OCI-LY1 (cell line): ENCODE measurements around the gene YEATS2.
"Not testable (repeated sequence)": the region's sequence is repeated elsewhere in the genome, so short reads cannot be mapped to it uniquely, and the experiment has no call there.

ENCODE experiments used
- H2AFZ ChIP-seq: fragments of 200-600 bp; sonication (generic), shearing (Covaris generic); 2 replicates; pipeline ENCODE4 v1.6.0; 2014; ENCODE audit warnings: antibody characterized with exemption, mild to moderate bottlenecking, low read length
- H3F3A ChIP-seq: fragments of 200-600 bp; sonication (generic), shearing (Covaris generic); 2 replicates; pipeline ENCODE4 v1.6.0; 2014; ENCODE audit warnings: mild to moderate bottlenecking, antibody characterized with exemption, low read length, moderate library complexity; ENCODE audit not compliant: insufficient read depth
- H3K27ac ChIP-seq: fragments of 200-600 bp; sonication (generic); 2 replicates; pipeline ENCODE4 v1.5.1; 2014; ENCODE audit warnings: low read length, mixed run types, mild to moderate bottlenecking, low read depth; ENCODE audit not compliant: poor library complexity, severe bottlenecking
- H3K27me3 ChIP-seq: fragments of 200-600 bp; sonication (generic); 2 replicates; pipeline ENCODE4 v1.6.0; 2014; ENCODE audit warnings: antibody characterized with exemption, mild to moderate bottlenecking, low read length, moderate library complexity; ENCODE audit not compliant: insufficient read depth
- H3K36me3 ChIP-seq: fragments of 200-600 bp; sonication (generic); 2 replicates; pipeline ENCODE4 v1.6.1; 2014; ENCODE audit warnings: mild to moderate bottlenecking, antibody characterized with exemption, low read length, moderate library complexity, mixed read lengths; ENCODE audit not compliant: insufficient read depth
- H3K4me1 ChIP-seq: fragments of 200-600 bp; sonication (generic); 2 replicates; pipeline ENCODE4 v1.5.1; 2014; ENCODE audit warnings: mild to moderate bottlenecking, low read length, moderate library complexity; ENCODE audit not compliant: insufficient read depth, severe bottlenecking
- H3K4me2 ChIP-seq: fragments of 200-600 bp; sonication (generic), shearing (Covaris generic); 2 replicates; pipeline ENCODE4 v1.6.1; 2014; ENCODE audit warnings: low read length
- H3K4me3 ChIP-seq: fragments of 200-600 bp; sonication (generic); 2 replicates; pipeline ENCODE4 v1.5.1; 2014; ENCODE audit warnings: low read length, low read depth, mild to moderate bottlenecking, mixed read lengths; ENCODE audit not compliant: poor library complexity, severe bottlenecking
- H3K79me2 ChIP-seq: fragments of 200-600 bp; shearing (Covaris generic); 2 replicates; pipeline ENCODE4 v1.6.1; 2016; ENCODE audit warnings: mixed run types, low read length, mixed read lengths; ENCODE audit not compliant: insufficient read depth
- H3K9ac ChIP-seq: fragments of 200-600 bp; sonication (generic), shearing (Covaris generic); 2 replicates; pipeline ENCODE4 v1.6.1; 2014; ENCODE audit warnings: mild to moderate bottlenecking, low read length, mixed read lengths
- H3K9me2 ChIP-seq: fragments of 200-600 bp; sonication (generic), shearing (Covaris generic); 2 replicates; pipeline ENCODE4 v1.6.1; 2014; ENCODE audit warnings: low read depth, mild to moderate bottlenecking, low read length, mixed read lengths
- H3K9me3 ChIP-seq: fragments of 200-600 bp; shearing (Covaris generic); 2 replicates; pipeline ENCODE4 v1.6.1; 2014; ENCODE audit warnings: low read length, mixed read lengths
- H4K20me1 ChIP-seq: fragments of 200-600 bp; sonication (generic), shearing (Covaris generic); 2 replicates; pipeline ENCODE4 v1.6.0; 2016; ENCODE audit warnings: mild to moderate bottlenecking, low read length; ENCODE audit not compliant: insufficient read depth
- CTCF ChIP-seq: fragments of 200-600 bp; sonication (generic), shearing (Covaris generic); IDR thresholded peaks from 2 replicates; pipeline ENCODE4 v1.5.1; 2017; ENCODE audit warnings: mild to moderate bottlenecking, antibody characterized with exemption, low read length, moderate library complexity, mixed read lengths
- EZH2 ChIP-seq: fragments of 200-600 bp; sonication (generic), shearing (Covaris generic); IDR thresholded peaks from 2 replicates; pipeline ENCODE4 v1.8.0; 2017; ENCODE audit warnings: borderline replicate concordance, mixed run types, mild to moderate bottlenecking, antibody characterized with exemption, low read length, moderate library complexity, mixed read lengths

Gene YEATS2

GRCh38 chr3:183680061-183680460 is 17.5 kb upstream of the YEATS2 start:
- H3K4me3 ChIP-seq: no peak overlapping the region
- TF ChIP-seq CTCF (no peak), EZH2 (no peak)
- no peaks in the 10 kb centered on the region for H3K4me1 ChIP-seq
- no peaks in the 10 kb centered on the region for H3K79me2 ChIP-seq
- H3K9me2 ChIP-seq: no peaks in the 10 kb centered on the region; the same call in 1 of the 2 replicates
- H3K36me3 ChIP-seq: peaks cover 18% of the 10 kb centered on the region; the same call in 1 of the 2 replicates
- no peak overlapping the region for H2AFZ ChIP-seq
- no peaks in the 10 kb centered on the region for H3K9me3 ChIP-seq
- no peak overlapping the region for H3K9ac ChIP-seq
- no peak overlapping the region for H3K27ac ChIP-seq
- no peaks in the 10 kb centered on the region; the same call in 1 of the 2 replicates for H3F3A ChIP-seq
- H3K27me3 ChIP-seq: no peaks in the 10 kb centered on the region
- no peaks in the 10 kb centered on the region for H4K20me1 ChIP-seq
- no peak overlapping the region for H3K4me2 ChIP-seq

- TF ChIP-seq EZH2: no peak
- TF ChIP-seq CTCF: no peak
- no peaks in the 10 kb centered on the region for H4K20me1 ChIP-seq
- no peak overlapping the region for H3K4me2 ChIP-seq
- H3K9me3 ChIP-seq: no peaks in the 10 kb centered on the region
- no peaks in the 10 kb centered on the region for H3K79me2 ChIP-seq
- H3K36me3 ChIP-seq: no peaks in the 10 kb centered on the region
- no peak overlapping the region for H3K9ac ChIP-seq
- no peak overlapping the region for H3K27ac ChIP-seq
- H3K27me3 ChIP-seq: no peaks in the 10 kb centered on the region
- H2AFZ ChIP-seq: no peak overlapping the region
- H3K4me3 ChIP-seq: no peak overlapping the region
- H3F3A ChIP-seq: 0 out of 2 replicates have a peak, but pooled peaks cover 4% of the 10 kb centered on the region
- H3K4me1 ChIP-seq: no peaks in the 10 kb centered on the region
- no peaks in the 10 kb centered on the region for H3K9me2 ChIP-seq
Observed at GRCh38 chr3:183687705-183688104, 9.9 kb upstream of the YEATS2 start.

- no peak for TF ChIP-seq EZH2
- no peak for TF ChIP-seq CTCF
- no peak overlapping the region for H3K4me2 ChIP-seq
- no peaks in the 10 kb centered on the region for H3K9me3 ChIP-seq
Observed at GRCh38 chr3:183688874-183689273, 8.7 kb upstream of the YEATS2 start.

GRCh38 chr3:183689621-183690020 is 8.0 kb upstream of the YEATS2 start:
- not testable (repeated sequence) for H3K9me3 ChIP-seq, H3K4me2 ChIP-seq, H3K9me2 ChIP-seq, H4K20me1 ChIP-seq, H3K36me3 ChIP-seq, H3K4me3 ChIP-seq, H3K79me2 ChIP-seq, H3F3A ChIP-seq, H3K9ac ChIP-seq, H3K27ac ChIP-seq, H2AFZ ChIP-seq, H3K27me3 ChIP-seq
- H3K4me1 ChIP-seq: peaks cover 10% of the 10 kb centered on the region

More at GRCh38 chr3:183688874-183689273, 8.7 kb upstream of the YEATS2 start:
- no peaks in the 10 kb centered on the region for H4K20me1 ChIP-seq
- no peak overlapping the region for H2AFZ ChIP-seq
- no peak overlapping the region for H3K9ac ChIP-seq
- no peaks in the 10 kb centered on the region for H3K79me2 ChIP-seq
- H3K36me3 ChIP-seq: no peaks in the 10 kb centered on the region
- H3K27ac ChIP-seq: no peak overlapping the region
- H3K4me3 ChIP-seq: no peak overlapping the region
- H3K27me3 ChIP-seq: no peaks in the 10 kb centered on the region
- 0 out of 2 replicates have a peak, but pooled peaks cover 4% of the 10 kb centered on the region for H3F3A ChIP-seq
- H3K4me1 ChIP-seq: peaks cover 4% of the 10 kb centered on the region
- no peaks in the 10 kb centered on the region for H3K9me2 ChIP-seq
